Caki2 (cell line): ENCODE results near the gene ZBTB9. TPM values are rescaled to one million over a fixed set of nuclear protein-coding genes. Genes with fewer than 3 reads are reported as not detected.
"Not testable (repeated sequence)": the region's sequence is repeated elsewhere in the genome, so short reads cannot be mapped to it uniquely, and the experiment has no call there.

Experiments used
- DNase-seq: peaks from one replicate; pipeline ENCODE4 v3.0.0-alpha.2; 2015; ENCODE audit warnings: low read depth
- in situ Hi-C: cut with HindIII; loops from 2 replicates; pipeline ENCODE4 v1.10.0; 2016; ENCODE audit warnings: low sequenced_read_pairs, low pct_unique_long_range_greater_than_20kb, mixed read lengths
- total RNA-seq: library from RNA; depleted of rRNA; stranded (reverse); fragments of >200 nt; shearing (Covaris generic); gene quantifications from 2 replicates; pipeline ENCODE4 v1.2.3, GENCODE V29; 2014; ENCODE audit warnings: low replicate concordance

ZBTB9 gene
- total RNA-seq, 1 experiment from 2014 or later = 14.3 TPM

DNA sequence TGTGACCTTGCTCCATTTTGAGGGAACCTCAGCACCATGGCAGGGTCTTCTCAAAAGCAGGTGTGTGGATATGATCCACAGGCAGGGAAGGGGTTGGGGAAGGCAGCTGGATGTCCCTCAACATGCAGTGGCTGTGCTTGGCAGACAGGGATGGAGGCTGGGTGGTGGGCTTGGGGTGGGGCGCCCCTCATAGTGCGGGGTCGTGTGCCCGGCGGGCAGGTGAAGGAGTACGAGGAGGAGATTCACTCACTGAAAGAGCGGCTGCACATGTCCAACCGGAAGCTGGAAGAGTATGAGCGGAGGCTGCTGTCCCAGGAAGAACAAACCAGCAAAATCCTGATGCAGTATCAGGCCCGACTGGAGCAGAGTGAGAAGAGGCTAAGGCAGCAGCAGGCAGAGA, 8.0 kb upstream of the ZBTB9 start:
- in situ Hi-C loops = no loop called here
- DNase-seq = no peak

DNA sequence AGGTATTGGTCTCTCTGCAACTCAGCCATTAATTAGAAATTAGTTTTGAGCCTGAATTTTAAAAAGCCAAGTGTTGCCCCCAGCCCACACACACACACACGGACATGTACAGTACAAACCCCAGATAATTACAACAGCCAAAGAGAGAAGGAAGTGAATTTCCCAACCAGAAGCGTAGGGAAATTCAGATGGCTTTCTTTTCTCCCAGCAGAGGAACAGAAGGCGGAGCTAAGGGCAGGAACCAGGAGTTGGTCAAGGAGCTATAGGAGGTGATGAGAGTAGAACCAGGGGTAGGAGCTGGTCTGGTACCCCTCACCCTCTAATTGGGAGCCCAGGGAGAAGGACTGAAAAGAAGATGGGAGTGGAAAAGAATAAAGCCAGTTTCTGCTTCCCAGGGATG, 3.9 kb upstream of the ZBTB9 start:
- DNase-seq = no peak
- in situ Hi-C loops = no loop called here

DNA sequence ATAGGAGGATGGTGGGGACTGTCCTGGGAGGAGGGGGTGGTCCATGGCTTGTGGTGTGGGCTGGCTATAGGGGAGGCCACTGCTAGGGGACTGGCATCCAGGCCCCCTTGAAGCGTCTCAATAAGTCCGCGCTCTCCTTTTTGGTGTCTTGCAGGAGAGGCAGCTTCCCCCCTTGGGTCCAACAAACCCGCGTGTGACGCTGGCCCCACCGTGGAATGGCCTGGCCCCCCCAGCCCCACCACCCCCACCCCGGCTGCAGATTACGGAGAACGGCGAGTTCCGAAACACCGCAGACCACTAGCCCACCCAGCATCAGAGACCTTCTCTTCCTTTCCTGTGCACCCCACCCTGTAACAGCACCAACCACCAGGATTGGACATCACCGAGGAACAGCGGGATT, 2.8 kb upstream of the ZBTB9 start:
- in situ Hi-C loops = no loop called here
- no peak for DNase-seq

DNA sequence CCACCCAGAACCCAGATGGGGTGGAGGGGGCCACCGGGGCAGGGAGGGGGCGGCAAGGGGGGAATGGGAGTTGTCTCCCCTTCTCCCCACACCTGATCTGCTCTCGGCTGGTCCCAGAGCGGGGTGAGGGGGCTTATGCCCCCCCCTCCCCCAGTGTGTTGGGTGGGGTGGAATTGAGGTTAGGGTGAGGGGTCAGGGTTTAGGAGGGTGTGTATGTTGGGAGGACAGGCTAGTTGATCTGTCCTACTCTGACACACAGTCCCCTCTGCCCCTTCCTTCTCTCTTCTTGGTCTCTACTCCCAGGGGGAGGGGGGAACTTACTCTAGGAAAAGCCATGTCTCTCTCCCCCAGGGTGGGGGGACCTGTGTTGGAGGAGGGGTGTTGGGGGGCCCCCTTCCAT, 1.9 kb upstream of the ZBTB9 start:
- no peak for DNase-seq
- in situ Hi-C loops = no loop called here

DNA sequence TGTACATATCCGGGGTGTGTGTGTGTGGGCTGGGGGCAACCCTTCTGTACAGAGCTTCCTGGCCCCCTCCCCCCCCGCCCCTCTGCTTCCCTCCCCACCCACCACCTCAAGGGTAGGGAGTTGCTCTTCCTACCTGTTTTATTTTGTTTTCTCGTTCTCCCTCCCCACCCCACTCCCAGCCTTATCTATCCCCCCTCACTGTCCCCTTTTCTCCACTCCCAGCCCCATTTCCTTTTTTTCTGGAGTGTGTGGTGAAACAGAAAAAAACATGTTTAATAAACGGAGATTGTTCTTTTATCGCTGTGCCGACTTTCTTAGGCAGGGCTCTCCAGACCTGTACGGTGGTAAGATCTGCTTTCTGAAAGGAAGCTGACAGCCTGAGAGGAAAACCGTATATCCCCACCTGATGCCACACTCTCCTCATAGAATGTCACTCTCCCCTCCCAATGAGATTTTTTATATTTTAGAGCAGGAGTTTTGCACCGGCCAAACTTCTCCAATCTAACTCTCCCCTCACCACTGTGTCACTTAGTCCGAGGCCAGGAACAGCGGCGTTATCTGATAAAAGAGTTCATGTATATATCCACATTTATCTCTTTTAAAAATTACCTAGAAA, 875 bp upstream of the ZBTB9 start:
- DNase-seq = no peak
- in situ Hi-C loops = no loop called here

DNA sequence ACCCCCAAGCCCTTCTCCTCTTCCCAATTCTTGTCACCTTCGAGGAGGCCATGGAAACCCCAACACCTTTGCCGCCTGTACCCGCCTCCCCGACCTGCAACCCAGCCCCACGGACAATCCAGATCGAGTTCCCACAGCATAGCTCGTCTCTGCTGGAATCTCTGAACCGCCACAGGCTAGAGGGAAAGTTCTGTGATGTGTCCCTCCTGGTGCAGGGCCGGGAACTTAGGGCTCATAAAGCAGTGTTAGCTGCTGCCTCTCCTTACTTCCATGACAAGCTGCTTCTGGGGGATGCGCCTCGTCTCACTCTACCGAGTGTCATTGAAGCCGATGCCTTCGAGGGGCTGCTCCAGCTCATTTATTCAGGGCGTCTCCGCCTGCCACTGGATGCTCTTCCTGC, 675 bp downstream of the ZBTB9 start:
- DNase-seq = no peak
- in situ Hi-C loops = no loop called here

DNA sequence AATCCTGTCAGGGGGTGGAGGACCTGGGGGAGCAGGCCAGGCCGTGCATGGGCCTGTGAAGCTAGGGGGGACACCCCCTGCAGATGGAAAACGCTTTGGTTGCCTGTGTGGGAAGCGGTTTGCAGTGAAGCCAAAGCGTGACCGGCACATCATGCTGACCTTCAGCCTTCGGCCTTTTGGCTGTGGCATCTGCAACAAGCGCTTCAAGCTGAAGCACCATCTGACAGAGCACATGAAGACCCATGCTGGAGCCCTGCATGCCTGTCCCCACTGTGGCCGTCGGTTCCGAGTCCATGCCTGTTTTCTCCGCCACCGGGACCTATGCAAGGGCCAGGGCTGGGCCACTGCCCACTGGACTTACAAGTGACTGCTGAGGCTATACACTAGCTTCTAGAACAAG, 1.8 kb downstream of the ZBTB9 start:
- DNase-seq = no peak
- in situ Hi-C loops = no loop called here

DNA sequence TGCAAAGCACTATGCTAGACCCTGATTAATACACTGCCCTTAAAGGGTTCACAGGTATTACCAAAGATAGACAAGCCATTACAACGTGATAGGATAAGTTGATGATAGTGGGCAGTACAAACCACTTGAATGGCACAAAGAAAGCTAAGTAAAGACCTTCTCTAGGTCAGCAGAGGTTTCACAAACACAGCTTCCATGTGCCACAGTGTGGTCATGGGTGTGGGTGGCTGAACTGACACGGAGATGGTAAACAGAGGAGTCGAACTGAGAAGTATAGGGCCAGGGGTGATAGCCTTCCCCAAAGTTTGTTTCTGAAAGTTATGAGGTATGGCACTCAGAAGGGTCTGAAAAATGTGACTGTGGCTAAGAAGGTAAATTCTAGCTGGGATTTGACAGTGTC, 4.3 kb downstream of the ZBTB9 start:
- in situ Hi-C loops = no loop called here

DNA sequence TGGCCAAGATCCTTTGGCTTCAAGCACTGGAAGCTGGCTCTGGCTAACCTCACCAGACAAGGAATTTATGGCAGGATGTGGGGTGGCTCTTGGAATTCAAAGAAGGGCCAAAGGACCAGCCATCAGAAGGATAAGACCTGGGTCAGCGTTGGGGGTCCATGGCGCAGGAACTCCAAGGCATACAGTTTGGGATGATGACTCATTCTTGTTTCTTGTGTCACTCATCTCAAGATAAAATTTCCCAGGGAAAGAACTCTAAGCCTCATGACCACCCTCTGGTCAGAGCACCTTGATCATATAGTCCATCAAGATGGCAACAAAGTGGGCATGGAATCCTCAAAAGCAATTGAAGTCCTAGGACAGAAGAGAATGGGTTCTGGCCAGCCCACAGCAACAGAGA, 4.8 kb downstream of the ZBTB9 start:
- no peak for DNase-seq
- in situ Hi-C loops = no loop called here

More for the DNA sequence above, 4.3 kb downstream of the ZBTB9 start:
- no peak for DNase-seq

DNA sequence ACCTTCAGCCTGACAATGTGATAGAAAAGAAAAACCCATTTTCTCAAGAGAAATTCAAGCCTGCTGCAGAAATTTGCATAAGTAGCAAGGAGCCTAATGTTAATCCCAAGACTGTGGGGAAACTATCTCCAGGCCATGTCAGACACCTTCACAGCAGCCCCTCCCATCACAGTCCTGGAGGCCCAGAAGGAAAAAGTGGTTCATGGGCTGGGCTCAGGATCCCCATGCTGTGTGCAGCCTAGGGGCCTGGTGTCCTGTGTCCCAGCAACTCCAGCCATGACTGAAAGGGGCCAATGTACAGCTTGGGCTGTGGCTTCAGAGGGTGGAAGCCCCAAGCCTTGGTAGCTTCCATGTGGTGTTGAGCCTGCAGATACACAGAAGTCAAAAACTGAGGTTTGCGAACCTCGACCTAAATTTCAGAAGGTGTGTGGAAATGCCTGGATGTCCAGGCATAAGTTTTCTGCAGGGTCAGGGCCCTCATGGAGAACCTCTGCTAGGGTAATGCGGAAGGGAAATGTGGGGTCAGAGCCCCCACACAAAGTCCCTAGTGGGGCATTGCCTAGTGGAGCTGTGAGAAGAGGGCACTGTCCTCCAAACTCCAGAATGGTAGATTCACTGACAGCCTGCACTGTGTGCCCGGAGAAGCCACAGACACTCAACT, 11.8 kb downstream of the ZBTB9 start:
- in situ Hi-C loops = no loop called here
- DNase-seq = no peak

DNA sequence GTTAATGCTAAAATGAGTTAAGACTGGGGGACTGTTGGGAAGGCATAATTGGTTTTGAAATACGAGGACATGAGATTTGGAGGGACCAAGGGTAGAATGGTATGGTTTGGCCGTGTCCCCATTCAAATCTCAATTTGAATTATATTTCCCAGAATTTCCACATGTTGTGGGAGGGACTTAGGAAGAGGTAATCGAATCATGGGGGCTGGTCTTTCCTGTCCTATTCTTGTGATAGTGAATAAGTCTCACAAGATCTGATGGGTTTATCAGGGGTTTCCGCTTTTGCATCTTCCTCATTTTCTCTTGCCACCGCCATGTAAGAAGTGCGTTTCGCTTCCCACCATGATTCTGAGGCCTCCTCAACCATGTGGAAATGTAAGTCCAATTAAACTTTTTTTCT, 12.7 kb downstream of the ZBTB9 start:
- DNase-seq = no peak
- in situ Hi-C loops = no loop called here

DNA sequence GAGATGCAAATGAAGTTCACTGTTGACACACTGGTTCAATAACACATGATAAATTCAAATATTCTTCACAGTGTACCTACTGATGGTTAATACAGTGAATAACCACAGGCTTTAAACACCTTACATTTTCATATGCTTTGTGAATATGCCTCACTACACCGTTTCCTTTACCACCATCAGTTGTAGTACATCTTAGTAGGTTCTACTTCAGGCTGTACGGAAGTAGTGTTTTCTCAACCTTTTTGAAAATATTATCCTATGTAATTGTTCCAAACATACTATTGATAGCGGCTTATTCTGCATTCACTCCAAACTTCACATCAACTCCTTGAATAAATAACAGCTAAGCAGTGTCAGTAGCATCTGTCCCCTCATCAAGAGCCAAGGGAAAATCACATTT, 15.3 kb downstream of the ZBTB9 start:
- in situ Hi-C loops = no loop called here
- no peak for DNase-seq

DNA sequence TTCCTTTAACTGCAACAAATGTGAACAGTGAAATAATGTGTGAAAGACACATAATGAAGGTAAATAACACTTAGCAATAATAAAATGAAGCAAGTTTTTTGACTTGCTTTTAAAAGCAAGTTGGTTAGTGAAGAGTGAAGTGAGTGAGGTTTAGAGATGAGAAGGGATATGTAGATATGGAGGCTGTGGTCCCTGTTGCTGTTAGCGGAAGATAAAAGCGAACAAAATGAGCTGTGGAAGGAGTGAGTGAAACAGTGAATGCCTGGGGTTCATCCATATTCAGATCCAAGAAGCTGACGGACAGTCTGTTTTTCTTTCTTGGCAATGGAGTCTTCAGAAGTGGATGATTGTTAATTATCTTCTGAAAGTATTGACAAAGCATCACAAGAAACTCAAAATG, 23.5 kb downstream of the ZBTB9 start:
- in situ Hi-C loops = no loop called here

DNA sequence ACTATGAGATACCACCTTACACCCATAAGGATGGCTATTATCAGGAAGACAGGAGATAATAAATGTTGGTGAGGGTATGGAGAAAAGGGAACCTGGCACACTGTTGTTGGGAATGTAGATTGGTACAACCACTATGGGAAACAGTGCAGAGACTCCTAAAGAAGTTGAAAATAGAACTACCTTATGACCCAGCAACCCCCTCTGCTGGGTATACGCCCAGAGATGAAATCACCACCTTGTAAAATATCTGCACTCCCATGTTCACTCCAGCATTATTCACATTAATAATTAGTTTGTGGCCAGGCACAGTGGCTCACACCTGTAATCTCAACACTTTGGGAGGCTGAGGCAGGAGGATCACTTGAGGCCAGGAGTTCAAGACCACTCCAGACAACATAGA, 26.8 kb downstream of the ZBTB9 start:
- in situ Hi-C loops = no loop called here
- DNase-seq = no peak

More for the DNA sequence above, 23.5 kb downstream of the ZBTB9 start:
- no peak for DNase-seq

DNA sequence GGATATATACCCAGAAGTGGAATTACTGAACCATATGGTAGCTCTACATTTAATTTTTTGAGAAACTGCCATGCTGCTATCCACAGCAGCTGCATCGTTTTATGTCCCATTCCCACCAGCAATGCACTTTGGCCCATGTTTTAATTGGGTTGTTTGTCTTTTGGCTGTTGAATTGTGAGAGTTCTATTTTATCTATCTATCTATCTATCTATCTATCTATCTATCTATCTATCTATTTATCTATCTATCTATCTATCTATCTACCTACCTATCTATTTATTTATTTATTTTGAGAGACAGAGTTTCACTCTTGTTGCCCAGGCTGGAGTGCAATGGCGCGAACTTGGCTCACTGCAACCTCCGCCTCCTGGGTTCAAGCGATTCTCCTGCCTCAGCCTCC, 28.2 kb downstream of the ZBTB9 start:
- DNase-seq, in situ Hi-C loops: not testable (repeated sequence)

DNA sequence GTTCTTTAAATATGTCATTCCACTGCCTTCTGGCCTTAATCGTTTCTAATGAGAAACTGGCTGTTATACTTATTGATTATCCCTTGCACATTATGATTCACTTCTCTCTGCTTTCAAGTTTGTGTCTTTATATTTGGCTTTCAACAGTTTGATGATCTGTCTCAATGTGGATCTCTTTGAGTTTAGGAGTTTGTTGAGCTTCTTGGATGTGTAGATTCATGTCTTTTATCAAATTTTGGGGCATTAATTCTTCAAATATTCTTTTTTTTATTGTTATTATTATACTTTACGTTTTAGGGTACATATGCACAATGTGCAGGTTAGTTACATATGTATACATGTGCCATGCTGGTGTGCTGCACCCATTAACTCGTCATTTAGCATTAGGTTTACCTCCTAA, 29.3 kb downstream of the ZBTB9 start:
- in situ Hi-C loops = no loop called here

DNA sequence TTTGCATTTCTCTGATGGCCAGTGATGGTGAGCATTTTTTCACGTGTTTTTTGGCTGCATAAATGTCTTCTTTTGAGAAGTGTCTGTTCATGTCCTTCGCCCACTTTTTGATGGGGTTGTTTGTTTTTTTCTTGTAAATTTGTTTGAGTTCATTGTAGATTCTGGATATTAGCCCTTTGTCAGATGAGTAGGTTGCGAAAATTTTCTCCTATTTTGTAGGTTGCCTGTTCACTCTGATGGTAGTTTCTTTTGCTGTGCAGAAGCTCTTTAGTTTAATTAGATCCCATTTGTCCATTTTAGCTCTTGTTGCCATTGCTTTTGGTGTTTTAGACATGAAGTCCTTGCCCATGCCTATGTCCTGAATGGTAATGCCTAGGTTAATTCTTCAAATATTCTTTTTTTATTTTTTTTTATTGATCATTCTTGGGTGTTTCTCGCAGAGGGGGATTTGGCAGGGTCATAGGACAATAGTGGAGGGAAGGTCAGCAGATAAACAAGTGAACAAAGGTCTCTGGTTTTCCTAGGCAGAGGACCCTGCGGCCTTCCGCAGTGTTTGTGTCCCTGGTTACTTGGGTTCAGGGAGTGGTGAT, 30.4 kb downstream of the ZBTB9 start:
- DNase-seq, in situ Hi-C loops: not testable (repeated sequence)

More for the DNA sequence above, 29.3 kb downstream of the ZBTB9 start:
- no peak for DNase-seq

DNA sequence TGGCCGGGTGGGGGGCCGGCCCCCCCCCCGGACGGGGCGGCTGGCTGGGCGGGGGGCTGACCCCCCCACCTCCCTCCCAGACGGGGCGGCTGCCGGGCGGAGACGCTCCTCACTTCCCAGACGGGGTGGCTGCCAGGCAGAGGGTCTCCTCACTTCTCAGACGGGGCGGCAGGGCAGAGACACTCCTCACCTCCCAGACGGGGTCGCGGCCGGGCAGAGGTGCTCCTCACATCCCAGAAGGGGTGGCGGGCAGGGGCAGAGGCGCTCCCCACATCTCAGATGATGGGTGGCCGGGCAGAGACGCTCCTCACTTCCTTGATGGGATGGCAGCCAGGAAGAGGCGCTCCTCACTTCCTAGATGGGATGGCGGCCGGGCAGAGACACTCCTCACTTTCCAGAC, 31.3 kb downstream of the ZBTB9 start:
- DNase-seq, in situ Hi-C loops: not testable (repeated sequence)

DNA sequence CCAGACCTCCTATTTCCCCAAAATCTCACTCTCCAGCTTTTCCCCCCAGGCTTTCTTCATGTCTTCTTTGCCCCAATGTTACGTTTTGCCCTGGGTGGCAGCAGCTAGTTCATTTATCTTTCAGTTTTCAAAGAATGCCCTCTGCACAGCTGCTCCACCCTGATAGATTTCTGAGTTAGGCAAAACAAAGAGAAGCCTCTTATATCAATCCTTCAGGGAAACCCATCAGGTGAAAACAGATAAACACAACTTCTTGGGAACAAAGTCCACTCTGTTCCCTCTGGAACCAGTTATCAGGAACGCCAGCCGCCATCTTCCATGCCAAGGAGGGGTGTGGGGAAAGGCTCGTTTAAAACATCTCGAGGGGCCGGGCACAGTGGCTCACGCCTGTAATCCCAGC, 34.0 kb downstream of the ZBTB9 start:
- in situ Hi-C loops = no loop called here

DNA sequence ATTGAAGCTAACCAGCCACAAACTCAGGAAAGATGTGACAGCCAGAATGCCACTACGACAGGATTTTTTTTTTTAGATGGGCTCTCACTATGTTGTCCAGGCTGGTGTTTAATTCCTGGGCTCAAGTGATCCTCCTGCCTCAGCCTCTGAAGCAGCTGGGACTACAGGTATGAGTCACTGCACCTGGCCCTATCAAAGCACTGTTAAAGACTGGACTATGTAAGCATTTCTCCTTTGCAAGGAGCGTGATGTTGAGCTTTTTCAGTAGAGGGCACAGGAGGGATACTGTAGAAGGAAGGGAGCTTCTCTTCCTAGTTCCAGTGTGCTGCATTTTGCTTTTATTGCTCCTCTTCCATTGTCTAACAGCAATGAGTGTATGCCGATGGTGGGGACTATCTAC, 35.8 kb downstream of the ZBTB9 start:
- DNase-seq = peak; percentile 44
- in situ Hi-C loops = no loop called here

More for the DNA sequence above, 34.0 kb downstream of the ZBTB9 start:
- DNase-seq = no peak
